Stomach (tissue), 9 donors: ENCODE measurements around the gene IP6K1. TPM values are rescaled to one million over a fixed set of nuclear protein-coding genes. Genes with fewer than 3 reads are reported as not detected.

Source experiments
- DNase-seq, 2 donors: peaks; one replicate each; pipeline versions ENCODE4 v3.0.0 to v3.0.0-alpha.2; 2013 to 2019
- H3K27ac ChIP-seq, 5 donors: fragments of 200-600 bp in 4 of 5; sonication (generic) in 4 of 5; one replicate each; pipeline ENCODE4 v1.5.1; 2013 to 2019; ENCODE audit warnings: mild to moderate bottlenecking in 1 of 5, moderate library complexity in 1 of 5
- H3K27me3 ChIP-seq, 3 donors: fragments of 200-600 bp; sonication (generic); one replicate each; pipeline ENCODE4 v1.5.1; 2017 to 2019; ENCODE audit warnings: mixed run types in 1 of 3
- H3K36me3 ChIP-seq, 4 donors: fragments of 200-600 bp; sonication (generic); 1 replicate in 3 of 4; 2 replicates in 1 of 4; pipeline ENCODE4 v1.5.1; 2016 to 2019
- H3K4me1 ChIP-seq, 4 donors: fragments of 200-600 bp; sonication (generic); one replicate each; pipeline ENCODE4 v1.5.1; 2016 to 2019
- H3K4me3 ChIP-seq, 4 donors: fragments of 200-600 bp; sonication (generic) in 3 of 4; one replicate each; pipeline ENCODE4 v1.5.1; 2016 to 2019; ENCODE audit warnings: mild to moderate bottlenecking in 1 of 4
- H3K9me3 ChIP-seq, 4 donors: fragments of 200-600 bp; sonication (generic); one replicate each; pipeline ENCODE4 v1.5.1; 2016 to 2019
- EP300 ChIP-seq: sonication (generic); formaldehyde crosslinking; IDR thresholded peaks from one replicate; pipeline ENCODE4 v1.6.1; 2017; ENCODE audit warnings: antibody characterized with exemption
- POLR2A ChIP-seq, 4 donors: fragments of 450-650 bp; IDR thresholded peaks; one replicate each; pipeline ENCODE4 v1.6.1; 2016; ENCODE audit warnings: antibody characterized with exemption in 4 of 4, control low read depth in 2 of 4, mild to moderate bottlenecking in 1 of 4, moderate library complexity in 1 of 4
- POLR2AphosphoS5 ChIP-seq, 3 donors: sonication (generic); formaldehyde crosslinking; IDR thresholded peaks; one replicate each; pipeline ENCODE4 v1.6.1; 2016; ENCODE audit warnings: antibody characterized with exemption in 3 of 3
- WGBS, 5 donors: extraction: QIAGEN DNeasy Blood & Tissue Kit in 3 of 5; methylation state at CpG; one replicate each; pipeline versions ENCODE4 v1.1.5 to v1.1.7; 2013 to 2018; 5-methylcytosine and 5-hydroxymethylcytosine counted together
- intact Hi-C: fragments of 100-400 bp; cut with DNase I; formaldehyde crosslinking; loops from one replicate; pipeline ENCODE4 v1.15.1; 2023; ENCODE audit warnings: low total_unique reads
- polyA plus RNA-seq, 3 donors: library from polyadenylated mRNA; stranded (reverse); fragments of 200-250 nt; gene quantifications; one replicate each; pipeline ENCODE4 v1.2.3, GENCODE V29; 2013
- total RNA-seq, 5 donors: library from RNA; depleted of rRNA; stranded (reverse); fragments of >200 nt; gene quantifications; one replicate each; pipeline versions ENCODE4 v1.1.0 to v1.2.3, GENCODE V29; 2014 to 2016
- TF ChIP-seq, protein P1 (sequence below), 7 experiments: fragments of 450-650 bp in 4 of 7; fragments of 200-600 bp in 3 of 7; sonication (generic) in 3 of 7; IDR thresholded peaks; one replicate each; pipeline ENCODE4 v1.5.1; 2016 to 2019; ENCODE audit warnings: antibody characterized with exemption in 7 of 7, control low read depth in 2 of 7, mild to moderate bottlenecking in 1 of 7
- donor health status: healthy with polysubstance abuse.
- donor health status: Bipolar disorder and iron deficiency.
- donor health status: healthy.

The IP6K1 gene
- total and polyA plus RNA-seq, 8 donors, result 7.7 to 68.3 (median 21.6) TPM

DNA sequence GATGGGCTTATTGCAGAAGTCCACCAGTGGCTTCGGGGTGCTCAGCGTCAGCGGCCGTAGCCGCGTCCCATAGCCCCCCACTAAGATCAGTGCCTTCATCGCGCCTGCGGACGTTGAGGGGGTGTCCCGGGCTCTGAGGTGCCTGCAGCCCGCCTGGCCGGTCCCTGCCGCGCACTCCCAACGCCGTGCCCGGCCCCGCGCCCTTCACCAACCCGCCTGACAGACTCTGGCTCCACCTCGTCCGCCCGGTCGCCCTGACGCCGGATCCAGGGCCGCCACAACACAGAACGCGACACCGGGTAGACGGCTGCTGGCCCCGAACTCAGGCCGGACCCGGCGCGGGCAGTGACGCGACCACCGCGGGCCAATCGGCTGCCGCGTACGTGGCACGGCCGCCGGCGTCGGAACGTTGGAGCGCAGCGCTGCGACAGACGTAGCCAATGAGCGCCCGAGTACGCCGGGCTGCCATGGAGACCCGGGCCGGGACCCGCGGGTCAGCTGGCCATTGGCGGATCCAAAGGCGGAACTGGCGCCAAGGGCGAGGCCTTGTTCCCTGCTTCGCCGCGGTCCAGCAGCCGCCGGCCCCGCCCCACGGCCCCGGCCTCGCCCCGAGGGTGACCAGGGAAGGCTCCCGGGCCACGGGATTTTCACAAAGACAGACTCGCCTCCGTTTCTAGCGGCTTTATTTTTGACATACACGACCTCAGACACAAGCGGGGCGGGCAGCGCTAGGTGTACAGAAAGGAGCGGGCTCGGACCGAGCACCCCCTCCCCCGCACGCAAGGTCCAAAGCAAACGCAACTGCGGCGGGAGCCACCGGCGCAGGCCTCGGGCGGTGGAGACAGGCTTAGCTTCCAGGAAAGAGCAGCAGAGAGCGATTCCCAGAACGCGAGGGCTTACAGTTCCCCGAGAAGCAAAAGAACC, 62.5 kb downstream of the IP6K1 start, which contains the start of gene GMPPB:
GMPPB (minus strand) TSS at position 324 of the 924 bp plus-strand sequence; CDS start at position 99, 225 bp downstream.
- peak; percentile 34 to 96 (median 89) for TF ChIP-seq POLR2AphosphoS5 (IDR thresholded peaks at IDR 0.05)
- TF ChIP-seq POLR2A (IDR thresholded peaks at IDR 0.05), result peak in 2 of 4 donors; percentile 32 to 55
- no peak for TF ChIP-seq EP300
- Histone ChIP-seq H3K27me3 (no peaks in the 10 kb centered on the region), H3K27ac (peak within 1 kb of the TSS; percentile 96 to 99 (median 98)), H3K4me1 (peaks cover 32 to 77% (median 67%) of the 10 kb centered on the region in 4 donors), H3K36me3 (peaks cover 22 to 61% (median 56%) of the 10 kb centered on the region in 4 donors), H3K4me3 (peak within 1 kb of the TSS; percentile 86 to 98 (median 90)), H3K9me3 (no peaks in the 10 kb centered on the region)
- intact Hi-C loops, result no loop called here
- WGBS, 5 donors, result 0 to 1% (median 1%) methylated on average over 41 to 102 of the region's 102 CpGs
- peak; percentile 98 to 99 for DNase-seq

DNA sequence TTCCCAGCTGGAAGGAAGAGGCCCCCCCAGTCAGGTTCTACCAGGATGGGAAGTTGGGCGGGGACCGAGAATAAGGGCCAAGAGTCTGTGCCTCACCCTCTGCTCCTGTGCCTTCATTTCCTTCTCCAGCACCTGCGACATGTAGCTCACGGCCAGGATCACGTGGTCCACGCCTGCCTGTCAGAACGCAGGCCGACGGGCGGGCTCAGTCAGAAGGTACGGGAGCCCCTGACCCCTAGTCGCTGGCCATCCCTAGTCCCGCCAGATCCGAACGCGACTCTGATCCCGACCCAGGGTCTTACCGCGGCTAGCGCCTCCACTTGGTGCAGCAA, 63.1 kb downstream of the IP6K1 start:
- intact Hi-C loops, result no loop called here

DNA sequence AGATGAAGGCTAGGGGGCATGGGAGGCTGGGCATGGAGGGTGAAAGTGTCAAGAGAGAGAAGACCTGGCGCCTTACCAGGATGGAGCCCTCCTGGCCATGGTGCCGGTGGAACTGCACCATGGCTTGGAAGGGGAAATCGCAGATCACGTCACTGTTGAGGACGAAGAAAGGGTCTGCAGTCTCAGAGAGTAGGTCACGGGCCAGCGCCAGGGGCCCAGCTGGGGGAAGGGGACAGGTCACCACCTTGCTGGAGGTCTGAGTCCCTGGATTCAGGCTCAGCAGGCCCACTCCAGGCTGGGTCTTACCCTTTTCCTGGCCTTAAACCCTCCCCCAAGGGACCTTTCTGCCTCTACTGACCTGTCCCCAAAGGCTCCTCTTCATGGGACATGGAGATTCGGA, 63.4 kb downstream of the IP6K1 start:
- H3K4me3 ChIP-seq, result peak overlapping the region; percentile 86 to 98 (median 90)
- intact Hi-C loops, result no loop called here
- TF ChIP-seq POLR2A (IDR thresholded peaks at IDR 0.05), result no peak
- TF ChIP-seq EP300, result no peak
- no peak for TF ChIP-seq POLR2AphosphoS5 (IDR thresholded peaks at IDR 0.05)
- TF ChIP-seq, protein P1, sequence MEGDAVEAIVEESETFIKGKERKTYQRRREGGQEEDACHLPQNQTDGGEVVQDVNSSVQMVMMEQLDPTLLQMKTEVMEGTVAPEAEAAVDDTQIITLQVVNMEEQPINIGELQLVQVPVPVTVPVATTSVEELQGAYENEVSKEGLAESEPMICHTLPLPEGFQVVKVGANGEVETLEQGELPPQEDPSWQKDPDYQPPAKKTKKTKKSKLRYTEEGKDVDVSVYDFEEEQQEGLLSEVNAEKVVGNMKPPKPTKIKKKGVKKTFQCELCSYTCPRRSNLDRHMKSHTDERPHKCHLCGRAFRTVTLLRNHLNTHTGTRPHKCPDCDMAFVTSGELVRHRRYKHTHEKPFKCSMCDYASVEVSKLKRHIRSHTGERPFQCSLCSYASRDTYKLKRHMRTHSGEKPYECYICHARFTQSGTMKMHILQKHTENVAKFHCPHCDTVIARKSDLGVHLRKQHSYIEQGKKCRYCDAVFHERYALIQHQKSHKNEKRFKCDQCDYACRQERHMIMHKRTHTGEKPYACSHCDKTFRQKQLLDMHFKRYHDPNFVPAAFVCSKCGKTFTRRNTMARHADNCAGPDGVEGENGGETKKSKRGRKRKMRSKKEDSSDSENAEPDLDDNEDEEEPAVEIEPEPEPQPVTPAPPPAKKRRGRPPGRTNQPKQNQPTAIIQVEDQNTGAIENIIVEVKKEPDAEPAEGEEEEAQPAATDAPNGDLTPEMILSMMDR (IDR thresholded peaks at IDR 0.05), result no peak
- H3K27me3 ChIP-seq, result no peaks in the 10 kb centered on the region
- H3K9me3 ChIP-seq, result no peaks in the 10 kb centered on the region
- no peak for DNase-seq
- H3K36me3 ChIP-seq, result peaks cover 20 to 53% (median 49%) of the 10 kb centered on the region in 4 donors
- H3K4me1 ChIP-seq, result peaks cover 40 to 85% (median 75%) of the 10 kb centered on the region in 4 donors
- peak overlapping the region; percentile 96 to 99 (median 98) for H3K27ac ChIP-seq
- 35 to 60% (median 43%) methylated on average over 8 of the region's 8 CpGs for WGBS, 5 donors

More for the DNA sequence above, 63.1 kb downstream of the IP6K1 start:
- Histone ChIP-seq H3K27ac (peak overlapping the region; percentile 96 to 99 (median 98)), H3K9me3 (no peaks in the 10 kb centered on the region), H3K27me3 (no peaks in the 10 kb centered on the region), H3K4me3 (peak overlapping the region; percentile 86 to 98 (median 90)), H3K4me1 (peaks cover 39 to 83% (median 73%) of the 10 kb centered on the region in 4 donors), H3K36me3 (peaks cover 22 to 56% (median 52%) of the 10 kb centered on the region in 4 donors)
- TF ChIP-seq EP300, result no peak
- peak in 2 of 3 donors; percentile 60 to 69 for TF ChIP-seq POLR2AphosphoS5 (IDR thresholded peaks at IDR 0.05)
- 0 to 1% (median 0%) methylated on average over 10 to 20 of the region's 20 CpGs for WGBS, 5 donors
- peak; percentile 84 to 89 for DNase-seq

DNA sequence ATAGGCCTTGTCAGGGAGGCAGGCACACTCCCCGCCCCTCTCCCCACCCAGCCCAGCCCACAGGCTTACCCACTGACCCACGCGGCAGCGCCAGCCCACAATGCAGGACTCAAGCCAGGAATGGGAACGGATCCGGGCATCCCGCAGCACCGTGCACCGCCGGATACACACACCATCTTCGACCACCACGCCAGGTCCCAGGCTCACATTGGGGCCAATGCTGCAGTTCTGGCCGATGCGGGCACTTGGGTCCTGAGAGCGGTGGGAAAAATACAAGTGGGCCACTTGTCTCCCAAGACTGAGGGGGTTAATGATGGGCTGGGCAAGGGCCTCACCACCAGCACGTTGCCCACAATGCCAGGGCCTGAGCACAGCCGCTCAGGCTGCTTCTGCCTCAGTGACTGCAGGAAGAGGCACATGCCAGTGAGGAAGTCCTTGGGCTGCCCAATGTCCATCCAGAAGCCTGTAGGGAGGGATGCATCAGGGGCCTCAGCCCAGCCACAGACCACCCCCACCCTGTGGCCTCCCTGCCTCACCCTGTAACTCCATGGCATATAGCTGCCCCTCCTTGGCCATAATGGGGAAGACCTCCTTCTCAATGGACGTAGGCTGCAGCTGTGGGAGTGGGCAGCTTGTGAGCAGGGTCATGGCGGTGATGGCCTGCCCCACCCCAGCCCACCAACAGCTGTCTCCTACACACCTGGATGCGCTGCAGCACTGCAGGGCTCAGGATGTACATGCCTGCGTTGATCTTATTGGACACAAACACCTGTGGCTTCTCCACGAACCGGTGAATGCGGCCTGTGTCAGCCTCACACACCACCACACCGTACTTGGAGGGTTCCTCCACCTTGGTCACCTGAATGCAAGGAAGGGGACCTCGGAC, 64.2 kb downstream of the IP6K1 start:
- Histone ChIP-seq H3K9me3 (no peaks in the 10 kb centered on the region), H3K36me3 (peaks cover 12 to 46% (median 42%) of the 10 kb centered on the region in 4 donors), H3K27me3 (no peaks in the 10 kb centered on the region), H3K4me1 (peaks cover 40 to 86% (median 75%) of the 10 kb centered on the region in 4 donors), H3K27ac (peak overlapping the region in 4 of 5 donors; percentile 97 to 99 (median 98)), H3K4me3 (peak overlapping the region in 3 of 4 donors; percentile 86 to 98 (median 93))
- no peak for TF ChIP-seq EP300
- TF ChIP-seq, protein P1 (IDR thresholded peaks at IDR 0.05), result no peak
- no peak for TF ChIP-seq POLR2A (IDR thresholded peaks at IDR 0.05)
- TF ChIP-seq POLR2AphosphoS5 (IDR thresholded peaks at IDR 0.05), result no peak
- intact Hi-C loops, result no loop called here
- DNase-seq, result no peak
- 68 to 85% (median 74%) methylated on average over 23 to 26 of the region's 26 CpGs for WGBS, 5 donors

DNA sequence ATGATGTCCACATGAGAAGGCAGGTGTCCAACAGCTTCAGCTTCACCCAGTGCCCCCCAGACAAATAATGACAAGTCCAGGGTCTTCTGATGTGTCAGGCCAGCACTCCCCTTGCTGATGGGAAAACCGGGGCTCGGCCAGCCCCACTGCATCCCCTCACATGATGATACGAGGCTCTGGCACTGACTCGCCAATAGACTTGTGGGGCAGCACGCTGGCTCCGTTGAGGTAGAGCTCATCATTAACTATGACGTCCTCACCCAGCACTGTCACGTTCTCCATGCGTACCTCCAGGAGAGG, 64.8 kb downstream of the IP6K1 start:
- no peaks in the 10 kb centered on the region for H3K9me3 ChIP-seq
- H3K4me3 ChIP-seq, result peak overlapping the region in 1 of 4 donors; percentile 93
- TF ChIP-seq, protein P1 (IDR thresholded peaks at IDR 0.05), result no peak
- TF ChIP-seq POLR2A (IDR thresholded peaks at IDR 0.05) (no peak), POLR2AphosphoS5 (IDR thresholded peaks at IDR 0.05) (no peak), EP300 (no peak)
- peaks cover 39 to 80% (median 72%) of the 10 kb centered on the region in 4 donors for H3K4me1 ChIP-seq
- no peaks in the 10 kb centered on the region for H3K27me3 ChIP-seq
- no peak for DNase-seq
- peaks cover 9 to 46% (median 40%) of the 10 kb centered on the region in 4 donors for H3K36me3 ChIP-seq
- no peak overlapping the region for H3K27ac ChIP-seq
- intact Hi-C loops, result no loop called here
- WGBS, 5 donors, result 61 to 86% (median 70%) methylated on average over 1 to 9 of the region's 9 CpGs
